GM20431 (cell line): ENCODE results near the gene EFCAB14.
"Not testable (repeated sequence)": the region's sequence is repeated elsewhere in the genome, so short reads cannot be mapped to it uniquely, and the experiment has no call there.

Source experiments
- in situ Hi-C: fragments of 300-500 bp; cut with MseI, MboI; formaldehyde crosslinking; loops from one replicate; pipeline ENCODE4 v1.15.0; 2020; ENCODE audit warnings: low sequenced_read_pairs; ENCODE audit not compliant: unreplicated experiment

Gene EFCAB14

DNA sequence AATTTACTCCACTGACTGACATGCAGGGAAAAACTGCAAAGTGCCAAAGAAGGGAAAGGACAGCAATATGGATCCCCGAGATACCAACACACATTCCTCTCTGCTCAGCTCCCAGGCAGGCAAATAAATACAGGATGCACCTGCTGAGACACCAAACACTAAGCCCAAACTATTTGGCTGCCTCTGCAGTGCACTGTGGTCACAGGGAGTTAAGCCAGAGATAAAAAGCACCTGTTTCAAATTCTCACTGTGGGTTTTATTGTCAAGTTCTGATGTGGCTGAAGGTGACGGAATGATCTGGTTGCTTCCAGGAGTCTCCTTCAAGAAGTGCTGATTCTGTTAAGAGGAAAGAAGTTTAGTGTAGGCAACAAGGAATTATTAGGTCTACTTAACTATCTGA lies 29.6 kb downstream of the EFCAB14 start:
- in situ Hi-C loops, result no loop called here

DNA sequence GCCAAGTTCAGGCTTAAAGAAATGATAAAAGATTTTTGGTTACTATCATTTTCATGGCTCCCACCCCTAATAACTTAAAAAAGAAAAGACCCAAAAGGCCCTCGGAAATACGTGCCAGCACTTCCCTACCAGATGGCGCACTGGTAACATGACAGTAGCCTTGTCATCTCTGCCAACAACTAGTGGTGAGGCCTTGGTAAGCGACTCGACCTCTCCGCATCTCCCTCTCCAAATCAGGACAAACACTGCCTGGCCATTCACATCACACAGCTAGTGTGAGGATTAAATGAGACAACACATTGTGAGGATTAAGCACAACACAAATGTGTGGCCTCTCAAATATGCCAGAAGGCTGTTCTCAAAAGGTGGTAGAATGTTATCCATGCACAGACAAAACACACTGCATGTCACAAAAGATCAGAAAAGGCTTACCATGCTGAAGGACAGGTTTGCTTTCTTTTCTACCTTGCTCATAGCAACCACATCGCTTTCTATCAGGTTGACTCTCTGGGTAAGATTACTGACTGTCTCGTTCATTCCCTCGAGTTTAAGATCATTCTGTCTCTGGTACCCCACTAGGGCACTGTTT lies 30.9 kb downstream of the EFCAB14 start:
- in situ Hi-C loops, result no loop called here

DNA sequence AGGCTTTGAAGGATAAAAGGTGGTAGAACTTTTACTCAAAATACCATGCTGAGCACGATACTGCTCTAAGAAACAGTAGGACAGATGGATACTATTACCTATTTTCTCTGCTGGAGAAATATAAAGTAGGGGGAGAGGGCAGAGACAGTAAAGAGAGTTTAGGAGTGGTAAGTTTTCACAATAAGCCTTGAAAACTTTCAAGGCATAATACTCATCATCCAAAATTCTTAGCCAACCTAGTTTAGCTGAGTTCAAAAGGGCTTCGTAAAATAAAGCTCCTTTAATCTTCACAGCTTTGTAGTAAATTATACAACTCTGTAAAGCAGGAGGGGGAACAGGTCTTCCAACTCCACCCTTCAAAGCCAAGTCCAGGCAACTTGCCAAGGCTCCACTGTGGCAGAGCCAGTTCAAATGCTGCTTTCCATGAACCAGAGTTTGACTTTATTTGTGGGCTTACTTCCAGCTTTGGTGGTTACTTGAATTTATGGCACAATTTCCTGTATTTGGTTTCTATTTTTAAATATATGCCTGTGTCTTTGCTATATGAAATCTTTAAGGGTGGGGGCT lies 31.7 kb downstream of the EFCAB14 start:
- in situ Hi-C loops, result no loop called here

DNA sequence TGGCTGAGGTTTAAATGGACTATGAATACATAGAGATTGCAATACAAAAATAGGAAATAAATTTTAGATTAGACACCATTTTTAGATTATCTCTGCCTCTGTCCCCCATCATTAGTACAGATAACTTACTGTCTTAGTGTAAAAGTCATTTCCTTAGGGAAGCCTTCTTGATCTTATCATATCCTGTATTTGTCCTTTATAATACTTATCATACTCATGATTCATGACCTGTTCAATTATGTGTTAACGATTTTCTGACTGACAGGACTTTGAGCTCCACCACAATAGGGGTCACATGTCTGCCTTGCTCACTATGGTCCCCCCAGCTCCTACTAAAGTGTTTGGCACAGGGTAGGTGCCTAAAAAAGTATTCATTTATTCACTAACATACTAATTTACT lies 32.7 kb downstream of the EFCAB14 start:
- in situ Hi-C loops, result no loop called here

DNA sequence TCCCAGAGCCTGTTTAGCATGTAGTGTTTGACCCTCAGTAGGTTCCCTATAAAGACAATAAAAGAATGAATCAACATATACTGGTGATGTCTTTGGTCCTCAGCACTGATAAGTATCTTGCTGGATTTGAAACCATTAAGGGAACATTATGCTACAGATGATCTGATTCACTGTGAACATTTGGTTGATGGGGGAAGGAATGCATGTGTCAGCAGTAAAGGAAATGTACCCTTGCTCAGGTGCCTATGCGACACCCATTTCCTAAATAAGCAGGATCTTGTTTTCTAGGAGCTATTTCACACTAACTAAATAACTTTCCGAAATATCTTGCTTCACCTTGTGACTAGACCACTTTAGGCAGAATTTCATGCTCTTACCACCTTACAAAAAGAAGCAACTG lies 34.2 kb downstream of the EFCAB14 start:
- in situ Hi-C loops, result no loop called here

DNA sequence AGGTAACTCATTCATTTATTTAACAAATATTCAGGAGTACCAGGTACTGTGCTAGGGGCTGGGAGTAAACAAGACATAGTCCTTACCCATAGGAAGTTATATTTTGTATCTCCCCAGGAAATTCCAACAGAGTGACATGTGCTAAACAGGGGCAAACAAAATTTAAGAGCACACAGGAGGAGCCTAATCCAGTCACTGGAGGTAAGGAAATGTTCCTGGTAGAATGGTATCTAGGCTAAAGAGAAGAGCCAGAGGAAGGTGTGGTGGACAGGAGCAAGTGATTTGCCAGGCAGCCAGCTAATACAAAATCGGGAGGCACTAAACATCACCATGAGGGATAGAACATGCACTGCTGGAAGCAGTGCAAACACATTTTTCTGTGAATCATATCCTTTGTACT lies 36.9 kb downstream of the EFCAB14 start:
- in situ Hi-C loops, result no loop called here

DNA sequence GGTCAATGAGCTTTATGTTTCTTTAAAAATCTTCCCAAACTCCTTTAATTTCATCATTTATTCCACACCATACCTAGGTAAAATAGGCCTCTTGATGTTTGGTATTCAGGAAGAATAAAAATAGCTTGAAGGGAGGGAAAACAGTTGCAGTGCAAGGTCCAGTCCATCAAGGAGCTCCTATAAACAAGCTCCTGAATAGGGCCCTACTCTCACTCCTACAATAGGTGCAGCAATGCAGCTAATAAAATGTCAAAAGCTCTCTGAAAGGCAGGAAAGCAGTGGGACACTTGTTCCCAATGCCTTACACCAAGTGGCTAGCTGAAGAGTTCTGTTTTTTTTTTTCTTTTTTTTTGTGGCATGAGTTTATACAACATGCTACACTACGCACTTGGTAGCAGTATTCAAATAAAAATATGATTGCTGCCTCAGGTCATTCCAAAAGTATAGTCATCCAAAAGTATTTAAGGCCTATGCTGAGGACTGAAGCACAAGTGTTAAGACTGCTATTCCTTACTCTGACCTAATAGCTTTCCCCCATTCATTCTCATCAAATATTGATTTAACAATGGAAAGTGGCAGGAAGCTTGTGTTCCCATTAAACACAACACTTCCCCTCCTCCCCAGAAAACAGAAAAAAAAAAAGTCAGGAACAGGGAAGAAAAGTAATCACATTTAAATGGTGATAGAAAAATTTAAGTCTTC lies 37.4 kb downstream of the EFCAB14 start:
- in situ Hi-C loops, result no loop called here

DNA sequence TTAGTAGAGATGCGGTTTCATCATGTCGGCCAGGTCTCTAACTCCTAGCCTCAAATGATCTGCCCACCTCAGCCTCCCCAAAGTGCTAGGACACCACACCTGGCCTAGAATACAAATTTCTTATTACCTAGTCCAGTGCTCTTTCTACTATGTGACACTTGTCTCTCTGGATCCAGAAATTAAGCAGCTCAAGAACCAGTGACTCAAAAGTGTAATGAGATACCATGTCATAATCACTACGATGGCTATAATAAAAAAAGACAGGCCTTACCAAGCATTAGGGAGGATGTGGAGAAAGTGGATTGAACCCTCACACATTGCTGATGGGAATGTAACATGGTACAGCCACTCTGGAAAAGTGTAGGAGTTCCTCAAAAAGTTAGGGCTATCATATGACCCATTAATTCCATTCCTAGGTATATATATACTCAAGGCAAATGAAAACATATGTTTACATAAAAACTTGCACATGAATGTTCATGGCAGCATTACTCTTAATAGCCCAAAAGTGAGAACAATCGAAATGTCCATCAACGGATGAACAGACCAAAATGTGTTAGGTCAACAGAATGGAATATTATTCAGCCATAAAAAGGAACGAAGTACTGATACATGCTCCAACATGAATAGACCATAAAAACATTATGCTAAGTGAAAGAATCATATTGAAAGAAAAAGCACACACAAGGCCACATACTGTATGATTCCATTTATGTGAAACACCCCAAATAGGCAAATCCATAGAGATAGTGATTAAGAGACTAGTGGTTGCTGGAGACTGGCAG lies 38.9 kb downstream of the EFCAB14 start:
- in situ Hi-C loops, result no loop called here

DNA sequence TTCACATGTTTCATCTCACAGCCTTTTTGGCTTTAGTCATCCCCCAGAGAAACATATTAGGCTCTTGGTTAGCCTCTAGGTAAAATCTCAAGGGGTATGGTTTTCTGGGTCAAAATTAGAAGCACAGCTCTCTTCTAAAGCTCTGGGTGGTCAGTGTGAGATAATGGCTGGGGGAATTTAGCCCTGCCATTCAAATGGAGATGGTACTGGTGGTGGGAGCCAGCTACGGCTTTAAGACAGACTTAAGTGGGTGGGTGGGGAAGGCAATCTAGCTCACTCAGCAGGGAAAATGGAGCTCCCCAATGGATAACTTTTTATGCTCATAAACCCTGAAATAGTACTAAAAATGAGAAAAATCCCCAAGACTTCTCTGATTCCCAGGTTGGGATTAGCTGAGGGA lies 41.6 kb downstream of the EFCAB14 start:
- in situ Hi-C loops, result no loop called here

DNA sequence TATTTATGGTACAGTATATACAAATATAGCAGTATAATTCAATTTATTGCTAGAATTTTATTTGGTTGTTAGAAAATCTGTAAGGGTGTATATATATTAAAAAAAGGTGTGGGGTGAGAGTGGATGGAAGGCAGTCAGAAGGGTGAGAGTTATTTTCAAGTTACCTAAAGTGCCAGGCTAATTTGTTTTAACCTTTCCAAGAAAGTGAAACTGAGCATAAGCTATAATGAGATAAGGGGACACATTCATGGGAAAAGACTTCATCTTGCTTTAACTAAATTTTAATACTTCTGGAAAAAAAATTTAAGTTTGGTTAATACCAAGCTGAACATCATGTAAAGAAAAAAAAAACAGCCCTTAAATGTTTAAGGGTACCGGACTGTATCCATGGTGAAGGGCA lies 42.4 kb downstream of the EFCAB14 start:
- in situ Hi-C loops, result no loop called here

DNA sequence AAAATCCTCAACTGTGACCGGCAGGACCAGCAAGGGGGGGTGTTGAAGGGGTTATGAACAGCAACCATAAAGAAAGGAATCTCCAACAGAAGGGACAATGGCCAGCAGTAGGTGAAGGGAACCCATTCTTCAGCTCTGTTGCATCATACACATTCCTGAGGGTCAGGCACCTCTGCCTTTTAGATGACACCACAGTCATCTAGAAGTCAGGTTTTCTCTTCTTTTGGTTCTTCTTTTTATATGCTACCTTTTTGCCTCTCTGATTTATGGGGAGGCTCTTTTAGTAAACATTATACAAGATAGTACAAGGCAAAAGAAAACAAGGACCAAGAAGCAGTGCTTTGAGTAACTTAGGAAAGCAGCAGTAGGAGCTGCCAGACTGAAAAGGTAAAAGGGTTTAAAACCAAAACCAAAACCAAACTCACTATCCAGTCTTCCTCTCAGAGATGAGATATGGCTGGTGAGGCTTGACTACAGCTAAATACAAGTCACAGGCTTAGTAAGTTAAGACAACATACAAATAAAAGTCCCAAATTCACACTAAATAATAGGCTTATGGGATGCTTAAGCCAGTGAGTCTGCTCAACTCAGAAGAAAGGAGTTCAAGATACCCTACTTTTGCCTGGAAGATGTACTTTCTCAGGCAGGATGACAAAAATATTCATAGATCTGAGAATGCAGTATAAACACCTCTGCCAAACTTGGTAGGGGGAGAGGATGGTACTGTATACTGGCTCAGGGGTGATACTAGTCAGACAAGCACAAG lies 43.2 kb downstream of the EFCAB14 start:
- in situ Hi-C loops, result no loop called here

DNA sequence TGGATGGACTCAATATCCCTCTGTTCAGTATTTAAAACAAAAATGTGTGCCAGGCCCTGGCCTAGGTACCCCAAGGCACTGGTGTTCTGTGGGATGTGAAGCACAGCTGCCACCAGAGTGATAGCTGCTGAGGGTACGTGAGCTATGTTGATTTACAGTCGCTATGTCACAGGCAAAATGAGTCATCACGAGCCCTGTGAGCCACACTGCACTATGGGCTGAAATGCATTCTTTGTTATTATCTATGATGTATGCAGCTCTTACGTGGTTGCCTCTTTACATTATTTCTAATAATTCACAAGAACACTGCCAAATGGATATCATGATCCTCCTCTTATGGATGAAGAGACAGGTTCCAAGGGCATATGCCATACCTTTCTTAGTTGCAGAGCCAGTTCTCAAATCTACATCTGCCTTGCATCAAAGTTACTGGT lies 45.1 kb downstream of the EFCAB14 start:
- in situ Hi-C loops, result no loop called here

DNA sequence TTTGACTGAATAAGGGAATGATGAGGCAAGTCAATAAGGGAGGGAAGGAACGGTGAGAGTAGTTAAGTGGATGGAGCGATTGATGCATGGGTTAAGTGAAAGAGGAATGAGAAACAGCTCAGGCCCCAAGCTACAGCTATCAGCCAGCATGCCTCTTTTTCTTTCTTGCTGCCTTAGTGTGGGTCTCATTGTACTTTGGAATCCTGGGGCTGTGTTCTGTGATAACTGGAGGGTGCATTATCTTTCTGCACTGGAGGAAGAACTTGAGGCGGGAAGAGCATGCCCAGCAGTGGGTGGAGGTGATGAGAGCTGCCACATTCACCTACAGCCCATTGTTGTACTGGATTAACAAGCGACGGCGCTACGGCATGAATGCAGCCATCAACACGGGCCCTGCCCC lies 46.2 kb downstream of the EFCAB14 start:
- in situ Hi-C loops, result no loop called here

DNA sequence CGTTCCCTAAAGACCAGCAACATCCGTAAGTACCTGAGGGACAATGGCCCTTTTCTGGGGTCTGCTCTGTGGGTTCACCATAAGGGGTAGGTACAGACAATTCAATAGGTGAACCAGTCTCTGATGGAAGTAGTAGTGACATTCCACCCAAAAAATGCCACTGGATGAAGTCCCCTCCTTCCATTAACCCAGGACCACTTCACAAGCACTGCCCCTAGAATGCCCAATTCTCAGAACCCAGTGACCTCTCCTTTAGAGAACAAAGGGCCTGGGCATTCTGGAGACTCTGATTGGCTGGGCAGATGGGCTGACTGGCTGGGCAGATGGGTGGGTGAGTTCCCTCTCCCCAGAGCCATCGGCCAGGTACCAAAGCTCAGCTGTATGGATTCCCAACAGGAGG lies 47.4 kb downstream of the EFCAB14 start, which contains the start of gene TEX38:
Gene TEX38 (plus strand): TSS at position 301 of the 400 bp plus-strand sequence. CDS start 81 bp downstream, at position 382.
- in situ Hi-C loops, result no loop called here

DNA sequence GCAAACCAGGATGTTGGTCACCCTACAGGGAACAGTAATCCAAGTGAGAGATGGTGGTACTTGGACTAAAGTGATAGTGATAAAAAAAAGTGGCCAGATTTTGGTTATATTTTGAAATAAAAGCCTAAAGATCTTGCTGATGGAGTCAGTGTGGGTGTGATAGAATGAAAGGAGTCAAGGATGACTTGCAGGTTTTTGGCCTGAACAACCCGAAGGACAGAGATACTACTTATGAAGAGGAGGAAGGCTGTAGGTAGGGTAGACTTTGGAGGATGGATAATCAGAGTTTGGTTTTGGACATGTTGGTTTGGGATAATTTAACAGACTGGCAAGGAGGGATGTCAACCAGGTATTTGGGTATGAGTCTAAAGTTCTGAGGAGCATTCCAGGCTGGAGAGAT lies 48.8 kb downstream of the EFCAB14 start:
- in situ Hi-C loops, result no loop called here

DNA sequence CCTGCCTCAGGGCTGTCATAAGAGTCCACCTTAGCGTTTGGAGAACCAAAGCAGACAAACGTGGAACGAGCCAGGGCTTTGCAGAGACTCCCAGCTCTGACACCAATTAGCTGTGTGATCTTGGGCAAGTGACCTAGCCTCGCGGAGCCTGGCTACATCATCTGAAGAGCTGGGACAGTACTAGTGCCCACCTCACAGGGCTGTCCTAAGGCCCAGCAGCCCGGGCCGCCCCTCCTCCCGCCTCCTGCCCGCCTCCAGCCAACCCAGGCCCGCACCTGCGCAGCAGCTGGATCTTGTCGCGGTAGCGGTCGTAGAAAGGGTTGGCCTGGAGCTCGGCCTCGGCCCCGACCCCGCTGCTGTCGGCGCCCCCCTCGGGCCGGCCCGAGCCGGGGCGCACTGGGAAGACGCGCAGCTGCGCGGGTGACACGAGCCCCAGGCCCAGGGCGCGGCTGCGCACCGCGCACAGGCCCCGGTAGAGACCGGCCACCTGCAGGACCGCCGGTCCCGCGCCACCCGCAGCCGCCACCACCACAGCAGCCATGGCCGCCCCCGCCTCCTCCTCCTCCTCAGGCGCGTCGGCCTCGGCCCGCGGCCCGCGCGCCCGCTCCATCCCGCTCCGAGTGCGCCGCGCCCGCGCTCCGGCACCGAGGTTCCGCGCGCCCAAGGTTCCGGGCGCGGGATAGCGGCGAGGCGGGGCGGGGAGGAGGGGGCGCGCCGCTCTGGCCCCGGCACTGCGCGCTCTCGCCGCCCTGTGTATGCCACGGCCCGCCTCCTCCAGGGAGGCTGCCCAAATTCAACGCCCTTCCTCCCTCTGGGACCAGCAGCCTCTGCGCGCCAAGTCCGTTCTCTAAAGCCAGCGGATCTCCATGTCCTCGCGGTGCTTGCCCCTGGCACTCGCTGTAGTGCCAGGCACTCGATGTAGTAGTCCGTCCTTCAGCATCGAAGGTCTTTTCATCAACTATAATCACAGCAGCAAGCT lies 50.8 kb downstream of the EFCAB14 start, which contains the start of gene ATPAF1:
Gene ATPAF1 (minus strand): TSS at position 583 of the 979 bp plus-strand sequence. CDS start 42 bp downstream, at position 541.
- in situ Hi-C loops, result no loop called here

DNA sequence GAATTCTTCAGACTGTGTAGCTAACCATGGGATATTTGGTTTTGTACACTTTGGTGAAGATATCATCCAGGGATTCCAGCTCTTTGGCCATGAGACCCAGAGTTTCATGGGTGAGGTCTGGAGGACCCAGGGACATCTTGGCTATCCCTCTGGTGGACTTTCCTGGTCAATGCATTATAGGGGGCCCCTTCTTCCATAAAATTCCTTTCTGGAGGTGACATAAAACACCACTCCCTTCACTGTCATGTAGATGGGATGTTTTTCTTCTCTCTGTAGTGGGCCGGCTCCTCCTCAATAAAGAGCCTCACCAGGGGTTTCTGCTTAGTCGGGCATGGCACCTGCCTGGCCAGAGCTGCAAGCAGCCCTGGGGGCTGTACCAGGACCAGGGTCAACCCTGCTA lies 52.9 kb downstream of the EFCAB14 start:
- in situ Hi-C loops, result no loop called here

DNA sequence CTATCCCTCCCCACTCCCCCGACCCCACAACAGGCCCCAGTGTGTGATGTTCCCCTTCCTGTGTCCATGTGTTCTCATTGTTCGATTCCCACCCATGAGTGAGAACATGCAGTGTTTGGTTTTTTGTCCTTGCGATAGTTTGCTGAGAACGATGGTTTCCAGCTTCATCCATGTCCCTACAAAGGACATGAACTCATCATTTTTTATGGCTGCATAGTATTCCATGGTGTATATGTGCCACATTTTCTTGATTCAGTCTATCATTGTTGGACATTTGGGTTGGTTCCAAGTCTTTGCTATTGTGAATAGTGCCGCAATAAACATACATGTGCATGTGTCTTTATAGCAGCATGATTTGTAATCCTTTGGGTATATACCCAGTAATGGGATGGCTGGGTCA lies 56.0 kb downstream of the EFCAB14 start:
- in situ Hi-C loops, result not testable (repeated sequence)

DNA sequence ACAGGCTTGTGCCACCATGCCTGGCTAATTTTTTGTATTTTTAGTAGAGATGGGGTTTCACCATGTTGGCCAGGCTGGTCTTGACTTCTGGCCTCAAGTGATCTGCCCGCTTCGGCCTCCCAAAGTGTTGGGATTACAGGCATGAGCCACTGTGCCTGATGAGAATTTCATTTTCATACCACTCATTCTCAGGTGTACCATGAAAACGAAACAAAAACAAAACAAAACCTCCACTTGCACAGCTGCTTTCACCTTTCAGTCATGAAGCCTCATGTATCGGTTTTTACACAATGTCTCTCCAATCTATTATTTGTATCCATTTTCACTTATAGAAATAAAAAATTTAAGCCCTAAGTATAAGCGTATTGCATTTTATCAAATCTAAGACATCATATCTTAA lies 58.8 kb downstream of the EFCAB14 start:
- in situ Hi-C loops, result not testable (repeated sequence)
